Loucy (cell line): ENCODE data around the gene SPSB1.

Experiments
- CTCF ChIP-seq: fragments of 200-600 bp; sonication (generic); conservative IDR thresholded peaks from 2 replicates; pipeline ENCODE4 v1.5.1; 2014; ENCODE audit warnings: mild to moderate bottlenecking, antibody characterized with exemption, low read length
- EZH2phosphoT487 ChIP-seq: fragments of 200-600 bp; IDR thresholded peaks from 2 replicates; pipeline ENCODE4 v1.6.1; 2018; ENCODE audit warnings: antibody characterized with exemption, mild to moderate bottlenecking, moderate library complexity, borderline replicate concordance

- TF ChIP-seq CTCF (no peak), EZH2phosphoT487 (no peak)
Measured at GRCh38 chr1:9257851-9258250, 34.8 kb upstream of the SPSB1 start.
